B cell (primary cell): ENCODE results near the gene EEF2KMT.
"Not testable (repeated sequence)": the region's sequence is repeated elsewhere in the genome, so short reads cannot be mapped to it uniquely, and the experiment has no call there.

Experiments
- CTCF ChIP-seq: fragments of 200-600 bp; IDR thresholded peaks from one replicate; pipeline ENCODE4 v1.8.0; 2022; ENCODE audit warnings: antibody characterized with exemption, mild to moderate bottlenecking
- EZH2 ChIP-seq: IDR thresholded peaks from 2 replicates; pipeline ENCODE4 v1.6.1; 2012; ENCODE audit warnings: borderline replicate concordance, low read depth, mild to moderate bottlenecking, moderate library complexity, low read length; ENCODE audit not compliant: insufficient read depth, poor library complexity, severe bottlenecking

DNA sequence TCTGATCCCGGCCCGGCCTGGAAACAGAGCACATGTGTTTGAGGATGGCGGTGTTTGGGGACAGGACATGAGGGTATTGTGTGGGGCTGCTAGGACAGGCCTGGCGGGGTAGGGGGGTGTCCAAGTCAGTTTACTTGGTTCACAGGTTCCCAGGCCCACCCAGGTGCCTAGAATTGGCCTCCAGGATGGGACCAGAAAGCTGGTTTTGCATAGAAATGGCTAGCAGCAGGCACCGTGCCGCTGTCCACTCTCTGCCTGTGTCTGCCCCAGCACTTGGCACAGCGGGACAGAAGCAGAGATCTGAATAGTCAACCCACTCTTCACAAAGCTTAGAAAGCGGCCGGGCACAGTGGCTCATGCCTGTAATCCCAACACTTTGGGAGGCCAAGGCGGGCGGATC is 11.9 kb downstream of the EEF2KMT start:
- not testable (repeated sequence) for TF ChIP-seq CTCF, EZH2
